HEK293T (cell line): ENCODE data around the gene L2HGDH.

Experiments used
- CTCF ChIA-PET: fragments of 350-600 bp; formaldehyde crosslinking; extraction: SDS; loops from one replicate; lab custom pipeline; 2021; ENCODE audit warnings: antibody characterized with exemption, inconsistent platforms; lab: Yijun Ruan, JAX
- POLR2A ChIA-PET: fragments of 350-600 bp; formaldehyde crosslinking; extraction: SDS; loops from one replicate; lab custom pipeline; 2020; ENCODE audit warnings: antibody characterized with exemption, inconsistent platforms; lab: Yijun Ruan, JAX
- DNase-seq: peaks from one replicate; pipeline ENCODE4 v3.0.0; 2012; ENCODE audit warnings: mixed read lengths; ENCODE audit errors: extremely low spot score
- ARNT ChIP-seq: fragments of 450-650 bp; IDR thresholded peaks from 2 replicates; pipeline ENCODE4 v1.6.1; 2017; ENCODE audit warnings: mild to moderate bottlenecking
- BHLHE40 ChIP-seq: fragments of 450-650 bp; IDR thresholded peaks from 2 replicates; pipeline ENCODE4 v1.6.1; 2016; ENCODE audit warnings: mild to moderate bottlenecking, moderate library complexity, borderline replicate concordance
- CTBP1 ChIP-seq: fragments of 450-650 bp; IDR thresholded peaks from 2 replicates; pipeline ENCODE4 v1.6.1; 2016; ENCODE audit warnings: borderline replicate concordance
- ELF4 ChIP-seq: fragments of 450-650 bp; IDR thresholded peaks from 2 replicates; pipeline ENCODE4 v1.6.1; 2017; ENCODE audit warnings: antibody characterized with exemption
- FOXA1 ChIP-seq: fragments of 450-650 bp; IDR thresholded peaks from 2 replicates; pipeline ENCODE4 v1.6.1; 2016; ENCODE audit warnings: mild to moderate bottlenecking
- FOXK2 ChIP-seq: fragments of 450-650 bp; IDR thresholded peaks from 2 replicates; pipeline ENCODE4 v1.6.1; 2016; ENCODE audit warnings: mild to moderate bottlenecking
- FOXM1 ChIP-seq: fragments of 450-650 bp; IDR thresholded peaks from 2 replicates; pipeline ENCODE4 v1.6.1; 2017; ENCODE audit warnings: mild to moderate bottlenecking, borderline replicate concordance
- HDGF ChIP-seq: fragments of 450-650 bp; IDR thresholded peaks from 2 replicates; pipeline ENCODE4 v1.6.1; 2017; ENCODE audit warnings: antibody characterized with exemption, borderline replicate concordance
- L3MBTL2 ChIP-seq: fragments of 450-650 bp; conservative IDR thresholded peaks from 2 replicates; pipeline ENCODE4 v1.6.1; 2016; ENCODE audit warnings: mild to moderate bottlenecking
- LEF1 ChIP-seq: fragments of 450-650 bp; IDR thresholded peaks from 2 replicates; pipeline ENCODE4 v1.6.1; 2017; ENCODE audit warnings: mild to moderate bottlenecking, borderline replicate concordance
- NFRKB ChIP-seq: fragments of 450-650 bp; IDR thresholded peaks from 2 replicates; pipeline ENCODE4 v1.6.1; 2016; ENCODE audit warnings: mild to moderate bottlenecking, moderate library complexity
- PKNOX1 ChIP-seq: fragments of 450-650 bp; IDR thresholded peaks from 2 replicates; pipeline ENCODE4 v1.6.1; 2016
- SP1 ChIP-seq: fragments of 450-650 bp; IDR thresholded peaks from 2 replicates; pipeline ENCODE4 v1.6.1; 2017
- SUZ12 ChIP-seq: fragments of 450-650 bp; IDR thresholded peaks from 2 replicates; pipeline ENCODE4 v1.6.1; 2016; ENCODE audit warnings: mild to moderate bottlenecking
- TARDBP ChIP-seq: fragments of 450-650 bp; IDR thresholded peaks from 2 replicates; pipeline ENCODE4 v1.6.1; 2016
- ZNF384 ChIP-seq: fragments of 450-650 bp; IDR thresholded peaks from 2 replicates; pipeline ENCODE4 v1.6.1; 2016

L2HGDH gene

GRCh38 chr14:50285861-50286260 is 26.2 kb downstream of the L2HGDH start:
- TF ChIP-seq CTBP1 (no peak), TARDBP (no peak), HDGF (no peak), FOXM1 (no peak), NFRKB (no peak), LEF1 (no peak), ELF4 (no peak), BHLHE40 (no peak), SUZ12 (no peak), ZNF384 (no peak), ARNT (no peak), FOXK2 (no peak), FOXA1 (no peak), PKNOX1 (no peak), SP1 (no peak), L3MBTL2 (no peak)
- no peak for DNase-seq
- ChIA-PET CTCF (no interaction called here), POLR2A (no interaction called here)

GRCh38 chr14:50272498-50272897 is 39.5 kb downstream of the L2HGDH start:
- no peak for DNase-seq
- CTCF ChIA-PET, result no interaction called here
- no peak for TF ChIP-seq HDGF
- TF ChIP-seq L3MBTL2, result no peak
- TF ChIP-seq CTBP1, result no peak
- TF ChIP-seq SP1, result no peak
- TF ChIP-seq ARNT, result no peak
- no peak for TF ChIP-seq FOXA1
- no peak for TF ChIP-seq SUZ12
- no peak for TF ChIP-seq BHLHE40
- TF ChIP-seq LEF1, result no peak
- TF ChIP-seq FOXM1, result no peak
- TF ChIP-seq NFRKB, result no peak
- POLR2A ChIA-PET, result no interaction called here

- POLR2A ChIA-PET, result no interaction called here
- CTCF ChIA-PET, result no interaction called here
- DNase-seq, result no peak
- TF ChIP-seq SUZ12, result no peak
- no peak for TF ChIP-seq FOXM1
- TF ChIP-seq LEF1, result no peak
- TF ChIP-seq FOXK2, result no peak
- no peak for TF ChIP-seq CTBP1
- no peak for TF ChIP-seq TARDBP
- TF ChIP-seq ELF4, result no peak
- no peak for TF ChIP-seq ZNF384
- TF ChIP-seq HDGF, result no peak
- TF ChIP-seq PKNOX1, result no peak
- TF ChIP-seq ARNT, result no peak
- no peak for TF ChIP-seq NFRKB
- no peak for TF ChIP-seq BHLHE40
- no peak for TF ChIP-seq L3MBTL2
- no peak for TF ChIP-seq FOXA1
- no peak for TF ChIP-seq SP1
Measured at GRCh38 chr14:50270932-50271331, 41.1 kb downstream of the L2HGDH start.

GRCh38 chr14:50265029-50265428 is 47.0 kb downstream of the L2HGDH start:
- POLR2A ChIA-PET, result no interaction called here
- DNase-seq, result no peak
- TF ChIP-seq ELF4 (no peak), FOXK2 (no peak), L3MBTL2 (no peak), TARDBP (no peak), BHLHE40 (no peak), PKNOX1 (no peak), HDGF (no peak), FOXA1 (no peak), NFRKB (no peak), LEF1 (no peak), ZNF384 (no peak), SP1 (no peak)
- CTCF ChIA-PET, result no interaction called here

GRCh38 chr14:50263321-50263720 is 48.7 kb downstream of the L2HGDH start:
- ChIA-PET CTCF (no interaction called here), POLR2A (no interaction called here)
- DNase-seq, result no peak
- TF ChIP-seq HDGF (no peak), ELF4 (no peak), BHLHE40 (no peak), SUZ12 (no peak), L3MBTL2 (no peak), ARNT (no peak), FOXM1 (no peak), NFRKB (no peak), TARDBP (no peak), FOXK2 (no peak), LEF1 (no peak), SP1 (no peak), PKNOX1 (no peak), FOXA1 (no peak), ZNF384 (no peak), CTBP1 (no peak)

GRCh38 chr14:50262865-50263264 is 49.2 kb downstream of the L2HGDH start:
- CTCF ChIA-PET, result no interaction called here
- POLR2A ChIA-PET, result no interaction called here
- no peak for DNase-seq

More at GRCh38 chr14:50262865-50263264, 49.2 kb downstream of the L2HGDH start:
- TF ChIP-seq SUZ12, result no peak
- no peak for TF ChIP-seq L3MBTL2
- no peak for TF ChIP-seq ZNF384
- no peak for TF ChIP-seq FOXK2
- no peak for TF ChIP-seq ARNT
- TF ChIP-seq SP1, result no peak
- no peak for TF ChIP-seq ELF4
- no peak for TF ChIP-seq FOXA1
- no peak for TF ChIP-seq NFRKB
- no peak for TF ChIP-seq HDGF
- TF ChIP-seq BHLHE40, result no peak
- TF ChIP-seq LEF1, result no peak
- TF ChIP-seq CTBP1, result no peak
- TF ChIP-seq TARDBP, result no peak
- TF ChIP-seq FOXM1, result no peak
- no peak for TF ChIP-seq PKNOX1
